HG02623 (cell line): ENCODE measurements around the gene FOSL2.
"Not testable (repeated sequence)": the region's sequence is repeated elsewhere in the genome, so short reads cannot be mapped to it uniquely, and the experiment has no call there.

Source experiments
- ATAC-seq: cut with Tn5 transposase; IDR thresholded peaks from one replicate; pipeline ENCODE4 v1.9.1; 2021; ENCODE audit warnings: moderate library complexity; ENCODE audit not compliant: unreplicated experiment

Gene FOSL2

GRCh38 chr2:28371728-28372127, 20.9 kb upstream of the FOSL2 start:
- not testable (repeated sequence) for ATAC-seq

GRCh38 chr2:28373854-28374253, 18.8 kb upstream of the FOSL2 start:
- no peak for ATAC-seq

GRCh38 chr2:28374331-28374730, 18.3 kb upstream of the FOSL2 start:
- ATAC-seq = no peak

GRCh38 chr2:28375236-28375635, 17.4 kb upstream of the FOSL2 start:
- no peak for ATAC-seq

DNA sequence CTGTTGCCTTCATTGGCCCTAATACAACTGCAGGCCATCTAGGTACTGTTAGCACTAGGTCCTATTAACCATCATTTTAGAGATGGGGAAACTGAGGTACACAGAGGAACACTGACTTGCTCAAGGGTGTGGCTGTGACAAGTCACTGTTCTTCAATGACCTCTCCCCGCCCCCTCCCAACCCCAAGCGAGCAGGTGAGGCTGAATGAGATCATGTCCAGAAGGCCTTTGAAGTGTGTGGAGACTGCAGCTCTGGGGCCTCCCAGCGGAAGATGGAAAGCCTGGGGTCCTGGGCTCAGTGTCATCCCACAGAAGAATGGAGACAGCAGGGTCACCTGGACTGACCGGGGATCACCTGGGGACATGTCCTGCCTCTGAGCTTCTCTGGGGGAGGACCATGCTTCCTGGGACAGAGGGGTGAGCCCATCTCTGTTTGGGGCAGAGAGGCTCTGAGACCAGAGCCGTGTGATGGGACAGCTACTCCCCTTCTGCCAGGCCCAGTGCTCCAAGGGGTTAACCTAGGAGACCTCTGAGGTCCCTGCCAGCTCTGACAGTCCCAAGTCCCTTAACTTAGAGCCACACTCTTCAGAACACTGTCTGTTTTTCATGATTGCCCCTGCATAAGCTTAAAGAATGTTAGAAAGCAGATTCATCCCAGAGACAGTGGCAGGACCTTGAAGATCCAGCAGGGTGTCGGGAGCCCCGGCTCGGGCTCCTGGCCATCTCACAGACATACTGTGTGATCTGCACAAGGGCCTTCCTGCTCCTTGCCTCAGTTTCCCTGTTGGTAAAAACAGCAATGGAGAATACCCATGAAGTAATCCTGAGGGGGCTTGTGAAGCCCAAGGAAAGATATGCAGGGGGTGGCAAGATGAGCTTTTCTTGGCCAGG, 16.7 kb upstream of the FOSL2 start:
- ATAC-seq = no peak

GRCh38 chr2:28377195-28377816, 15.4 kb upstream of the FOSL2 start:
- ATAC-seq = no peak

GRCh38 chr2:28377984-28378678, 14.5 kb upstream of the FOSL2 start:
- no peak for ATAC-seq

- ATAC-seq = no peak
These were observed 13.7 kb upstream of the FOSL2 start for GRCh38 chr2:28378679-28379584.

DNA sequence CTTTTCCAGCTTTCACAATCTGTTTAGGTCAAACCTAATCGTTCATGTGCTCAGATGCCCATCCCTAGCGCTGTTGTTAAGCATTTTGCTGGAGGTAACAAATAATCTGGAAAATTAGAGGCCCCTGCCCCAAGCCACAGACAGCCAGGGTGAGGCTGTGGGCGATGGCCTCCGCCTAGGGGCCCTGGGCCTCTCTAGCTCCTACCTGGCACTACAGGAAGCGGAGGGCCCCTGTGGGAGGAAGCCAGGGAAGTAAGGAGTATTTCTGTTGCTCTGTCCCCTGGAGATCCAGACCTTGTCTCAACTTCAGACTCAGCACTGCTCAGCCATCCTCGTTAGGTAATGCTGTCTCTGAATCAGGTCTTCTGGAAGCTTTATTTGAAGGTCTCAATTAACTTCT, 12.4 kb upstream of the FOSL2 start:
- ATAC-seq = no peak

DNA sequence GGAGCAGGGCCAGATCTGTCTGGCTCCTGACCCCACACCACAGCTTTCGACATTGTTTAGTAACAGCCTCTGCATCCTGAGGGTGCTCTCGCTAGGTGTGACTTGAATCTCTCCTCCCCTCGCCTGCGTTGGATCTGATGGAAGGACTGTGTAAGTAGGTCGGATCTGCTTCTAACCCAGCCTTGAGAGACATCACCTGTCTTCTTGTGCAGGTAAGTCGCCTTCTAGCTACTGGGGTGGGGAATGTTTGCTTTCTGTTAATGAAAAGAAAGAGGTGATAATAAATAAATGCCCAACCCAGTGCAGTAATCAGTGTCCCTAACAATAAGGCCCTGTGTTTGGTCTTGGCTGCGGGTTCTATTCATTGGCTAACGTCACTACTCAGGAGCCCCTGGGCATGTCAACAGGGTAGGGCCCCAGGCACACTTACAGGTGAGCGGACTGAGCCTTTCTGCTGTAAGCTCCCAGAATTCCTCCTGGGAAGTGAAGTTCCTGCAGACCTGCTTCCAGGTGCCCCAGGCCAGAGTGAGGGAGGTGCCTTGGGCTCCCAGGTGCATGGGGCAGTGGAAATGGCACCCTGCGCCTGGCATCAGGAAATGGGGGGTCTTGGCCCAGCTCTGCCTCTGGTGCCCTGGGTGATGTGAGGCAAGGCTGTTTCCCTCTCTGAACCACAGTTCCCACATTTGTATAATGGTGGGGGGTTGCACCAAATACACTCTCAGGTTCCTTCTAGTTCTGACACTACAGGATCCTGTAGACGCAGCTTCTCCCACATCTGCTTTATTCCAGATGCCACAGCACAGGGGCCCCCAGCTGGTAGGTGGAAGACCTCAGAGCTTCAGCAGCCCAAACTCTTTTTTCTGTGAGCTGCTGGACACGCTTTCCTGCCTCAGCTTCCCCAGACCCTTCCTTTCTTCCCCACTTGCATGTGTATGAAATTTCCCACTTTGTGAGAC, 11.2 kb upstream of the FOSL2 start:
- no peak for ATAC-seq

- no peak for ATAC-seq
These were observed 9.9 kb upstream of the FOSL2 start for GRCh38 chr2:28382755-28383154.

DNA sequence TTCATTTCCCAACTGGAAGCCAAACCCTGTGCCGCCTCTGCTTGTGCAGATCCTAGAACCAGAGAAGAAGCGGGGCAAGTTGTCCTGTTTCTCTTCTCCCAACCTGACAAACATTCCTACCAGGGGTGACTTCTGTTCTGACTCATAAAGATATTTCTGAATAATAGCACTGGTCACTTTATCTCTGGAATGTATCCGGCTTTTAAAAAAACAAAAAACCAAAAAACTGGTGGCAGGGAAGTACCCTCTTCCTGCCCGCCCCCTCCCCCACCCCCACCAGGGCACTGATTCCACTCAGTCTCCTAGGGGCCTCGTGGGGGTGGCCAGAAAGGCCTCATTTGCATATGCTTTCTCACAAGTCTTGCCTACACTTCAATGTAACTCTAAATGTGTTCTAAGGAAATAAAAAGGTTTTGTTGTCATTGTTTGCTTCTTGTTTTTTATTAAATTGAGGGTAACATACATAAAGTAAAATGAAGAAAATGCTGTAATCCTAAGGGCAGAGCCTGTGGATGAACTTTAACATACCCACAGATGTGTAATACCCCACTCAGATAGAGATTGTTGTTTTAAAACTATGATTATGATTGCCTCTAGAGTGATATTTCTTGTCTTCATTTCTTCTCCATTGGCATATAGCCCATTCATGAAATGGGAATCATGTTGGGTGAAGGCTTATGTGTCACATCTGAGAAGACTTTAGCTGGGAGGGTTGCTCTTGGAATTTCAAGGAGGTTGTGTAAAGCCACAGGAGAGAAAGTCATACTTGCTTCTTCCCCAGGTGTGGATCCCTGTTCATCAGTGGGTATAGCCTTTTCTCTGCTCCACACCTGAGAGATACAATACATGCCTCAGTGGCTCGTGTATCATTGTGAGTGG, 5.3 kb upstream of the FOSL2 start:
- ATAC-seq = no peak

GRCh38 chr2:28389399-28390240, 3.0 kb upstream of the FOSL2 start:
- no peak for ATAC-seq

DNA sequence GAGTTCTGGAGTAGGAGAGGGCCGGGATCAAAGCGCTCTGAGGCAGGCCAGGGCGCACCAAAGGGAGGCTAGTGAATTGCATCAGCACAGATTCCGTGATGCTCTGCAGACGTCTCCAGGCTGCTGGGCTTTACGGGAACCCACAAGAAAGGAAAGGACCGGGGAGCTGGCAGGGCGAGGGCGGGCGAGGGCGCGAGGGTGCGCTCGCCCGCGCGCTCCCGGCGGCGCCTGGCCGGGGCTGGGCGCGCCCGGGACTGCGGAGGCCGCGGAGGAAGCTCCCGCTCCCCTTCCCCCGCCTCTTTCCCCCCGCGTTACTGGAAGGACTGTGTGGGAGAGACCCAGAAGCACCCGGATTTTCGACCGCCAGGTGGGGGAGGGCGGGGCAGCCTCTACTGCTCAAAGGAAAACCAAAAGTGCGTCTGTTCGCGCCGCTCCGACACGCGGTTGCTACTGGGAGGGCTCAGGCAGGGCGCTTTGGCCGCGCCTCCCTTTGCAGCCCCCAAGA, 2.4 kb upstream of the FOSL2 start:
- no peak for ATAC-seq

DNA sequence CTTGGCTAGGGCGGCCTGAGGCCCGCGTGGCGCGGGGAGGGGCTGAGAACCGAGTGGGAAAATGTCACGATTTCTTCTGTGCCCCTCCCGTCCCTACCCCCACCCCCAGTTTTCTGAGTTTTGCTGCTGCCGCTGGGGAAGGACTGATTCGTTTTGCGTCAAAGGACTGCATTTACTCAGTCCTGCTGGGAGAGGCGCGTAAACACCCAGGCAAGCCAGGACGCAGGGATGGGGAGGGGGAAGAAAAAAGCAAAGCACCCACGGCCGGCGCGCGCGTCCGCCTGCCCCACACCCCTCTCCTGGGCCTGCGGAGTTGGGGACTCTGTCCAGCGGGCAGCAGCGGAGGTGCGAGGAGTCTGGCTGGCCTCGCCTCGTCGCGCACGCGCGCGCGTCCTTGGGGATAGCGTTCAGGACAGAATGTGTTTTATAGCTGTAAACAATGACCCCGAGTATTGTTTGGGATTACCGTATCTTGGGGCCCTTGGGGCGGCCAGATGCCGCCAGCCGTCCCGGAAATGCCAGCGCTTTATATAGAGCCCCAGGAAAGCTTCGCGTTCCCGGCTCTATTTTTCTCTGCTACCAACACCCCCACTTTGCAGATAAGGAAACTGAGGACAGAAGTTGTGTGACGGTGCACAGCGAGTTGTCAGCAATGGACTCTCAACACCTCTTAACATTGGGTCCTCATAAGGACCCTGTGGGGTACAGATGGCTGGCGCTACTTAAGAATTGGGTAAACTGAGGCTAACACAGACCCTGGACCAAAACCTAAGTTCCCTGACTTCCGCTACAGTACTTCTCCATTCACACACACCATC, 1.7 kb upstream of the FOSL2 start:
- ATAC-seq = no peak

DNA sequence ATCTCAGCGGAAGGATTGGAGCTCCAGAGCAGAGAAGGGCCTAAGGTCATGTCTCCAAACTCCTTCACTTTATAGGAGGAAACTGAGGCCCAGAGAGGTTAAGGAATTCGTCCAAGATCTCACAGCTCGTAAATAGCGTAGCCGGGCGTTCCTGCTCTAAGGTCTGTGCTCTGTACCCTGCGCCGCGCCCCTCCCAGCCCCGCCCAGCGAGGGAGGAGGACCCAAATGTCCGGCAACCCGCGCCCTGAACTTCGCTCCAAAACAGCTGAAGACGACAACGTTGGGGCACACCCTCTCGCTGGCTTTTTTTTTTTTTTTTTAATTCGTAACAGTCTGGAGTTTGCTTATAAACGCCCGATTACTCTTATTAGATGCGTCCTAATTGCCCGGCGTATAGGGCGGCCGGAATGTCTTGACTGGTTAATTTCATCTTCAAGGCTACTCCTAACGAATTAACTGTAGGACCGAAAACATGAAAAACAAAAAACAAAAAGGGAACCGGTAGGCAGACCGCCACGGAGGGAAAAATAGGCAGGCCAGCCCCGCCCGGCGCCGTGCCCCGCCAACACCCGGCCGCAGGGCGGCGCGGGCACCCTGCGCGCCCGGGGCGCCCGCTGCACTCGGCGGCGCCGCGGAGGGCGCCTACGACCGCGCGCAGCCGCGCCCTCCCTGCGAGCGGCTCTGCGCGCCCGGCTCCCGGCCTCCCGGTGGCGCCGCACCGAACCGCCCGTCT, 928 bp upstream of the FOSL2 start:
- ATAC-seq = peak; percentile 27
